Neural progenitor cell (in vitro differentiated cells): Measurements from ENCODE around the gene TMEM14A. TPM values are rescaled to one million over a fixed set of nuclear protein-coding genes. Genes with fewer than 3 reads are reported as not detected.
"Not testable (repeated sequence)": the region's sequence is repeated elsewhere in the genome, so short reads cannot be mapped to it uniquely, and the experiment has no call there.

ENCODE experiments used
- DNase-seq: peaks from one replicate; pipeline ENCODE4 v3.0.0-alpha.2; 2016; ENCODE audit warnings: low spot score
- H2AFZ ChIP-seq: fragments of 200-600 bp; sonication (generic); replicated peaks from 2 replicates; pipeline ENCODE4 v1.6.1; 2016; ENCODE audit warnings: antibody characterized with exemption
- H3F3A ChIP-seq: fragments of 200-600 bp; sonication (generic); 2 replicates; pipeline ENCODE4 v1.6.1; 2016; ENCODE audit warnings: antibody characterized with exemption, low read depth
- H3K27ac ChIP-seq: fragments of 200-600 bp; sonication (generic); 2 replicates; pipeline ENCODE4 v1.5.1; 2016; ENCODE audit warnings: mild to moderate bottlenecking
- H3K27me3 ChIP-seq: fragments of 200-600 bp; sonication (generic); 2 replicates; pipeline ENCODE4 v1.6.1; 2016; ENCODE audit warnings: mild to moderate bottlenecking, moderate library complexity
- H3K36me3 ChIP-seq: fragments of 200-600 bp; sonication (generic); 2 replicates; pipeline ENCODE4 v1.5.1; 2016
- H3K4me1 ChIP-seq: fragments of 200-600 bp; sonication (generic); 2 replicates; pipeline ENCODE4 v1.6.1; 2016; ENCODE audit warnings: mixed run types
- H3K4me2 ChIP-seq: fragments of 200-600 bp; sonication (generic); 2 replicates; pipeline ENCODE4 v1.6.1; 2016
- H3K4me3 ChIP-seq: fragments of 200-600 bp; sonication (generic); 2 replicates; pipeline ENCODE4 v1.5.1; 2016
- H3K79me2 ChIP-seq: fragments of 200-600 bp; sonication (generic); 2 replicates; pipeline ENCODE4 v1.6.1; 2016; ENCODE audit warnings: low read depth
- H3K9ac ChIP-seq: fragments of 200-600 bp; sonication (generic); 2 replicates; pipeline ENCODE4 v1.6.1; 2016
- H3K9me3 ChIP-seq: fragments of 200-600 bp; sonication (generic); 2 replicates; pipeline ENCODE4 v1.5.1; 2016; ENCODE audit warnings: low read depth
- H4K20me1 ChIP-seq: fragments of 200-600 bp; sonication (generic); 2 replicates; pipeline ENCODE4 v1.6.1; 2016; ENCODE audit warnings: low read depth
- H3K27ac Mint-ChIP-seq: 3 replicates; pipeline ENCODE4 v1.8.0; 2021; ENCODE audit warnings: mixed read lengths
- H3K27me3 Mint-ChIP-seq: 2 replicates; pipeline ENCODE4 v1.8.0; 2022; ENCODE audit warnings: low read depth, mild to moderate bottlenecking, inconsistent platforms, moderate library complexity, mixed read lengths; ENCODE audit not compliant: insufficient read depth
- H3K36me3 Mint-ChIP-seq: 3 replicates; pipeline ENCODE4 v1.8.0; 2021; ENCODE audit warnings: mixed read lengths
- H3K4me1 Mint-ChIP-seq: 3 replicates; pipeline ENCODE4 v1.8.0; 2021; ENCODE audit warnings: mixed read lengths
- H3K4me3 Mint-ChIP-seq: 3 replicates; pipeline ENCODE4 v1.8.0; 2021; ENCODE audit warnings: mild to moderate bottlenecking, moderate library complexity, mixed read lengths
- H3K9me3 Mint-ChIP-seq: 3 replicates; pipeline ENCODE4 v1.8.0; 2020; ENCODE audit warnings: mixed read lengths
- CTCF ChIP-seq: fragments of 200-600 bp; sonication (generic); IDR thresholded peaks from 2 replicates; pipeline ENCODE4 v1.5.1; 2017; ENCODE audit warnings: antibody characterized with exemption, mild to moderate bottlenecking
- EZH2 ChIP-seq: fragments of 200-600 bp; sonication (generic); IDR thresholded peaks from 2 replicates; pipeline ENCODE4 v1.6.1; 2017; ENCODE audit warnings: antibody characterized with exemption, mild to moderate bottlenecking, moderate library complexity
- EZH2phosphoT487 ChIP-seq: fragments of 200-600 bp; sonication (generic); IDR thresholded peaks from 2 replicates; pipeline ENCODE4 v1.6.1; 2017; ENCODE audit warnings: antibody characterized with exemption
- total RNA-seq: library from RNA; depleted of rRNA; stranded (reverse); fragments of >200 nt; gene quantifications from 2 replicates; pipeline ENCODE4 v1.2.3, GENCODE V29; 2015; ENCODE audit warnings: low replicate concordance

TMEM14A gene
- total RNA-seq, 1 donor from 2014 or later: 33.7 TPM

- Mint-ChIP-seq H3K4me3 (no peak overlapping the region), H3K9me3 (peaks cover 19% of the 10 kb centered on the region), H3K36me3 (peaks cover 4% of the 10 kb centered on the region), H3K27ac (no peak overlapping the region), H3K4me1 (peaks cover 33% of the 10 kb centered on the region), H3K27me3 (peaks cover 6% of the 10 kb centered on the region)
- Histone ChIP-seq H3K4me2 (no peak overlapping the region), H3K79me2 (no peaks in the 10 kb centered on the region), H3K9me3 (no peaks in the 10 kb centered on the region), H3K4me3 (no peak overlapping the region), H3K27ac (no peak overlapping the region), H2AFZ (no peak overlapping the region), H3F3A (peaks cover 2% of the 10 kb centered on the region), H4K20me1 (no peaks in the 10 kb centered on the region), H3K9ac (no peak overlapping the region), H3K4me1 (peaks cover 12% of the 10 kb centered on the region), H3K36me3 (no peaks in the 10 kb centered on the region), H3K27me3 (no peaks in the 10 kb centered on the region)
- no peak for DNase-seq
- TF ChIP-seq EZH2phosphoT487: no peak
- no peak for TF ChIP-seq EZH2
- TF ChIP-seq CTCF: no peak
These were observed 17.8 kb upstream of the TMEM14A start for GRCh38 chr6:52653151-52653550.

- Histone ChIP-seq H3K4me1 (peaks cover 12% of the 10 kb centered on the region), H3K9me3 (no peaks in the 10 kb centered on the region), H3K9ac (no peak overlapping the region), H3K4me3 (no peak overlapping the region), H3K27ac (no peak overlapping the region), H3K4me2 (no peak overlapping the region), H3K27me3 (no peaks in the 10 kb centered on the region), H2AFZ (no peak overlapping the region), H3K36me3 (no peaks in the 10 kb centered on the region), H3F3A (no peaks in the 10 kb centered on the region), H3K79me2 (no peaks in the 10 kb centered on the region), H4K20me1 (no peaks in the 10 kb centered on the region)
- peaks cover 6% of the 10 kb centered on the region for H3K27me3 Mint-ChIP-seq
- H3K9me3 Mint-ChIP-seq: peaks cover 19% of the 10 kb centered on the region
- H3K4me3 Mint-ChIP-seq: no peak overlapping the region
- H3K4me1 Mint-ChIP-seq: peaks cover 26% of the 10 kb centered on the region
- DNase-seq: no peak
- TF ChIP-seq EZH2 (no peak), EZH2phosphoT487 (no peak), CTCF (no peak)
- H3K36me3 Mint-ChIP-seq: peaks cover 4% of the 10 kb centered on the region
- H3K27ac Mint-ChIP-seq: no peak overlapping the region
These were observed 16.9 kb upstream of the TMEM14A start for GRCh38 chr6:52654007-52654406.

GRCh38 chr6:52654592-52654991, 16.3 kb upstream of the TMEM14A start:
- no peak overlapping the region for H3K4me3 ChIP-seq
- H3K4me3 Mint-ChIP-seq: no peak overlapping the region
- H3K4me1 Mint-ChIP-seq: peaks cover 20% of the 10 kb centered on the region
- H3F3A ChIP-seq: no peaks in the 10 kb centered on the region
- DNase-seq: no peak
- no peaks in the 10 kb centered on the region for H3K79me2 ChIP-seq
- H3K27me3 Mint-ChIP-seq: peaks cover 6% of the 10 kb centered on the region
- H3K27me3 ChIP-seq: no peaks in the 10 kb centered on the region
- H4K20me1 ChIP-seq: no peaks in the 10 kb centered on the region
- H3K9ac ChIP-seq: no peak overlapping the region
- H3K9me3 Mint-ChIP-seq: peaks cover 19% of the 10 kb centered on the region
- H3K36me3 Mint-ChIP-seq: peaks cover 4% of the 10 kb centered on the region
- H3K36me3 ChIP-seq: no peaks in the 10 kb centered on the region
- H3K4me2 ChIP-seq: no peak overlapping the region
- no peak overlapping the region for H3K27ac Mint-ChIP-seq
- H3K4me1 ChIP-seq: peaks cover 6% of the 10 kb centered on the region
- H2AFZ ChIP-seq: no peak overlapping the region
- no peaks in the 10 kb centered on the region for H3K9me3 ChIP-seq
- no peak for TF ChIP-seq CTCF
- no peak for TF ChIP-seq EZH2
- TF ChIP-seq EZH2phosphoT487: no peak
- H3K27ac ChIP-seq: no peak overlapping the region

GRCh38 chr6:52655941-52656340, 15.0 kb upstream of the TMEM14A start:
- H3K9ac ChIP-seq, H3K27ac Mint-ChIP-seq: not testable (repeated sequence)

More at GRCh38 chr6:52655941-52656340, 15.0 kb upstream of the TMEM14A start:
- H3K27me3 ChIP-seq, H3K27ac ChIP-seq, H3F3A ChIP-seq, H3K4me3 Mint-ChIP-seq, H3K4me1 Mint-ChIP-seq, H3K36me3 Mint-ChIP-seq, DNase-seq, H3K4me3 ChIP-seq, H3K27me3 Mint-ChIP-seq, H3K4me1 ChIP-seq, H4K20me1 ChIP-seq, H3K9me3 ChIP-seq, H3K36me3 ChIP-seq, H3K4me2 ChIP-seq, H3K79me2 ChIP-seq, H2AFZ ChIP-seq: not testable (repeated sequence)
- peaks cover 19% of the 10 kb centered on the region for H3K9me3 Mint-ChIP-seq
